Measurements from ENCODE around the gene TTC9B.

TTC9B gene

DNA sequence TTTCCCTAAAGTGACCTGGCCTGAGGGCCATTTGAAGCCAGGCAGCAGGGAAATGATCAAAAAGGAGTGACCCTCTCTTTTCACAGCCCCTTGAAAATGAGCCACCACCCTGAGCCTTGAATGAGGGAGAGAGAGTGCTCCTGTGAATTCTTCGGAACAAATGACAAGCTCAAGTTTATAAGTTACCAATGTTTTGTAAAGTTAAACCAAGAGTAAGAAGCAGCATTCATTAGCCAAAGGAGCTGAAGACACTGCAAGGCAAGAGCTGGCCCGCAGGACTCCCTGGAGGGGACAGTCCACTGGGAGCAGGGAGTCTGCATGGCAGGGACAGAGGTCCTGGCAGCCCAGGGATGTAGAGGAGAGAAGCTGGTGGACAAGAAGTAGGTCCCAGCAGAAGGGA is 25.0 kb upstream of the TTC9B start:
- no peak for TF ChIP-seq GATA3 (IDR thresholded peaks at IDR 0.05; ENCODE audit: low read depth, low read length)
- no peak for TF ChIP-seq GATA2 (IDR thresholded peaks at IDR 0.05; ENCODE audit: low read depth, low read length)

DNA sequence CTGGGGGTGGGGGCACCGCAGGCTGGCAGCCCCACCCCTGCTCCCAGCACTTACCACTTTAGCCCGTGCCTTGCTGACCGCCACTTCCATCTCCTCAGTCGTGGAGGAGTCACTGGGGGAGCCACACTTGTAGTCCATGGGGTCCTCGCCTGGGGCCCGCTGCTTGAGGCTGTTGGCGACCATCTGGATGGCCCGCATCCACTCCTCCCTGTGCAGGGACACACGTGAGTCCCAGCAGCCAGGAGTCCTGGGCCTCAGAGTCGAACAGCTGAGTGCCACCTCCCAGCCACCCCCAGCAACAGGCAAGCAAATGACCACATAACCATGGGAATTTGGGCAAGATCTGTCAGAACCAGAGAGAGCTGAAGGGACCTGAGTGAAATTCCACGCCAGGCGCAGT is 24.3 kb upstream of the TTC9B start:
- no peak for TF ChIP-seq GATA2 (IDR thresholded peaks at IDR 0.05; ENCODE audit: low read depth, low read length)
- no peak for TF ChIP-seq GATA3 (IDR thresholded peaks at IDR 0.05; ENCODE audit: low read depth, low read length)

DNA sequence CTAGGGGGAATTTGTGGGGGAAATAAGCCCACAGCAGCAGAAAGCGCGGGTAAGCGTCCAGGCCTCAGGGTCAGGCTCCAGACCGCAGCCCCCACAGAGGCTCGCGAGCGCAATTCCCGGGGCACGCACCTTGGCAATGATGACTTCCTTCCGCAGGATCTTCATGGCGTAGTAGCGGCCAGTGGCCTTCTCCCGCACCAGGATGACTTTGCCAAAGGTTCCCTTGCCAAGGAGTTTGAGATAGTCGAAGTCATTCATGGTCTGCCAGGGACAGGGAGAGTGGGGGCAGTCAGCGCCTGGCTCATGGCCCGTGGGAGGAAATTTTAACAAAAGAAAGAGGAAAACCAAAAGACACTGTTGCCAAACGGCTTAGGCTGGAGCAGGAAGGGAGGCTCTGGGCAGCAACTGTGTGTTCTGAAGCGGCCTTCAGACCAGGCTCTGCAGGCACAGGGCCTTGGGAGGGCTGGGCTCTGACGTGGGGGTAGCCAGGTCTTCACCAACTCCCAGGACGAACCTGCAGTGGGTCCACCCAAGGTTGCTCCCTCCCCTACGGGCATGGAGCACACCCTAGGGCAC is 23.7 kb upstream of the TTC9B start:
- TF ChIP-seq GATA3 (IDR thresholded peaks at IDR 0.05; ENCODE audit: low read depth, low read length) (no peak), GATA2 (IDR thresholded peaks at IDR 0.05; ENCODE audit: low read depth, low read length) (no peak)

- no peak for TF ChIP-seq GATA3 (IDR thresholded peaks at IDR 0.05; ENCODE audit: low read depth, low read length)
- TF ChIP-seq GATA2 (IDR thresholded peaks at IDR 0.05; ENCODE audit: low read depth, low read length) = no peak
Measured at GRCh38 chr19:40241125-40241808, 23.1 kb upstream of the TTC9B start.

GRCh38 chr19:40240332-40240731 is 22.1 kb upstream of the TTC9B start:
- TF ChIP-seq GATA2 (IDR thresholded peaks at IDR 0.05; ENCODE audit: low read depth, low read length) = no peak

- no peak for TF ChIP-seq GATA3 (IDR thresholded peaks at IDR 0.05; ENCODE audit: low read depth, low read length)
- no peak for TF ChIP-seq GATA2 (IDR thresholded peaks at IDR 0.05; ENCODE audit: low read depth, low read length)
Measured at GRCh38 chr19:40239415-40240226, 21.4 kb upstream of the TTC9B start.

GRCh38 chr19:40238775-40239174 is 20.6 kb upstream of the TTC9B start:
- TF ChIP-seq GATA3 (IDR thresholded peaks at IDR 0.05; ENCODE audit: low read depth, low read length) (no peak), GATA2 (IDR thresholded peaks at IDR 0.05; ENCODE audit: low read depth, low read length) (no peak)

DNA sequence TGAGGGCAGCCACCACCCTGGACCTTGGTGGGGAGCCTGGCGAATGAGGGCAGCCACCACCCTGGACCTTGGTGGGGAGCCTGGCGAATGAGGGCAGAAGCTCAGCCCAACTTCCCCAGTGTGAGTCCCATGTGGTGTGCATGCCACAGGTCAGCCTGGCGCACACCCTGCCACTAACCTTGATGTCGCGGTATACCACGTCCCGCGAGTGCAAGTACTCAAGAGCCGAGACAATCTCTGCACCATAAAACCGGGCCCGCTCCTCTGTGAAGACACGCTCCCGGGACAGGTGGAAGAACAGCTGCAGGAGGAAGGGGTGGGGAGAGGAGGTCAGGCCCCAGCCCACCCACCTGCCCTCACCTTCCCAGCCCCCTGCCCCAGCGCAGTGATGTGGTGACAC is 19.6 kb upstream of the TTC9B start:
- TF ChIP-seq GATA2 (IDR thresholded peaks at IDR 0.05; ENCODE audit: low read depth, low read length) (no peak), GATA3 (IDR thresholded peaks at IDR 0.05; ENCODE audit: low read depth, low read length) (no peak)

DNA sequence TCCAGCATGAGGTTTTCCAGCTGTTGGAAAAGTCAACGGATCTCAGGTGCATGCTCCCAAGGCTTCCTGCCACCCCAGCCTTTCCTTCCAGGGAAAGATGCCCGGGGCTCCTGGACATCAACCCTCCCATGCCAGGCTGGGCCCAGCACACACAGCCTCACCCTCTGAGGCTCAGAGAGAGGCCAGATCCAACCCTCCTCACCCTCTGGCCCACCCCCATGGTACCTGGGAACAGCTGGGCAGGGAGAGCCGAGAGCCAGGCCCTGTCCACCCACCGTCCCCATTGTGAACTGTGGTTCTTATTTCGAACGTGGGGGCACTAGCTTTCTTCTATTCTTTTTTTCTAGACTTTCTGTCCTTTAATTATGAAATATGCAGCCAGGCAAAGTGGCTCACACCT is 18.2 kb upstream of the TTC9B start:
- TF ChIP-seq GATA2 (IDR thresholded peaks at IDR 0.05; ENCODE audit: low read depth, low read length) (no peak), GATA3 (IDR thresholded peaks at IDR 0.05; ENCODE audit: low read depth, low read length) (no peak)

DNA sequence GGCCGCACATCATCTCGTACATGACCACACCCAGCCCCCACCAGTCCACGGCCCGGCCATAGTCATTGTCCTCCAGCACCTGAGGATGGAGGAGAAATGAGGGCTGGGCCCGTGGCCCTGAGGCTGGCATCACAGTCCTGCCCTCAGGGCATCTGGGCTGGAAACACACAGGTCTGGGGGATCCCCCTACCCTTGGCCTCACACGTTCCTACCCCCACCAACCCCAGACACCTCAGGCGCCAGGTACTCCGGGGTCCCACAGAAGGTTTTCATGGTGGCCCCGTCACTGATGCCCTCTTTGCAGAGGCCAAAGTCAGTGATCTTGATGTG is 17.8 kb upstream of the TTC9B start:
- TF ChIP-seq GATA3 (IDR thresholded peaks at IDR 0.05; ENCODE audit: low read depth, low read length) (no peak), GATA2 (IDR thresholded peaks at IDR 0.05; ENCODE audit: low read depth, low read length) (no peak)

- TF ChIP-seq GATA3 (IDR thresholded peaks at IDR 0.05; ENCODE audit: low read depth, low read length) (no peak), GATA2 (IDR thresholded peaks at IDR 0.05; ENCODE audit: low read depth, low read length) (no peak)
Measured at GRCh38 chr19:40235238-40236025, 17.2 kb upstream of the TTC9B start.

DNA sequence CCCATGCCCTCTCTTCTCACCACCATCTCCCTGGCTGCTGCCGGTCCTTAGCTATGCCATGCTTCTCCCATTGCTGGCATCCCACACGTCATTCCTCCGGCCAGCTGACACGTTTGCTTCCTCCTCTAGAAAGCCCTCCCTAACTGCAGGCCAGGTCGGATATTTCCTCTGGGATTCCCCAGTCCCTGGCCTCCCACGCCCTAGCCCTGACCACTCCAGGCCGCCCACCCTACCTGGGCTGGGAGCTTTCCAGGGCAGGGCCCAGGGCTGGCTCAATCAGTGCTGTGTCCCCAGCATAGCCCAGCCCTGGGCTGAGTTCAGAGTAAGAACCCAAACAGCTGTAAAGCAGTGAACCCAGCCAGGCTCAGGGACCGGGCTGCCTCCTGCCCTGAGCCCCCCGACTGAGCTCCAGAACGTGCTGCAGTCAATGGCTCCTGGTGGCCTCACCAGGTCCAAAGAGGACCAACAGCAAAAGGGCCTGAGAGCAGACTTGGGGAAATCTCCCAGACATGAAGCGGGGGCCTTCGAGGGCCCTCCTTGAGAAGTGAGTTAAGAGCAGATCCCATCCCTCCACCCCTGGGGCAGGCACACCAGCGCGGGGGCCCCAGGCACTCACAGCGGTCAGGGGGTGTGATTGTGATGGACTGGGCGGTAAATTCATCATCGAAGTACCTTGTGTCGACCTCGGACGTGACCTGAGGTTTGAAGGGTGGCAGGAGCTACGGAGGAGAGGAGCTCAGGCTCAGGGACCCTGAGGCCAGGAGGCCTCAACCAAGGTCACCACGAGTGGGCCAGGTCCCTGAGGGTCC is 16.4 kb upstream of the TTC9B start:
- no peak for TF ChIP-seq GATA3 (IDR thresholded peaks at IDR 0.05; ENCODE audit: low read depth, low read length)
- no peak for TF ChIP-seq GATA2 (IDR thresholded peaks at IDR 0.05; ENCODE audit: low read depth, low read length)

- no peak for TF ChIP-seq GATA3 (IDR thresholded peaks at IDR 0.05; ENCODE audit: low read depth, low read length)
- TF ChIP-seq GATA2 (IDR thresholded peaks at IDR 0.05; ENCODE audit: low read depth, low read length) = no peak
Measured at GRCh38 chr19:40233811-40234389, 15.7 kb upstream of the TTC9B start.
